Activated B cell treated with CpG ODN at 0.5 μM for 24 hours (primary cell): ENCODE results near the gene GFRA4. TPM values are rescaled to one million over a fixed set of nuclear protein-coding genes. Genes with fewer than 3 reads are reported as not detected.

ENCODE experiments used
- ATAC-seq: fragments of 200-7000 bp; cut with Tn5 transposase; one replicate; pipeline ENCODE4 v1.10.0; 2021; ENCODE audit warnings: low read depth, mild to moderate bottlenecking, moderate library complexity
- CTCF ChIA-PET: fragments of 350-600 bp; sonication (Branson Sonifier 250); formaldehyde crosslinking; loops from one replicate; lab custom pipeline; 2021; ENCODE audit warnings: antibody characterized with exemption; lab: Charles Lee
- POLR2A ChIA-PET: fragments of 350-600 bp; sonication (Branson Sonifier 250); formaldehyde crosslinking; loops from one replicate; lab custom pipeline; 2021; ENCODE audit warnings: antibody characterized with exemption; lab: Charles Lee
- DNase-seq: peaks from one replicate; pipeline ENCODE4 v3.0.0; 2022
- H3K27ac Mint-ChIP-seq: one replicate; pipeline ENCODE4 v1.8.0; 2020; ENCODE audit warnings: mixed read lengths
- H3K27me3 Mint-ChIP-seq: one replicate; pipeline ENCODE4 v1.8.0; 2021; ENCODE audit warnings: mixed read lengths
- H3K36me3 Mint-ChIP-seq: one replicate; pipeline ENCODE4 v1.8.0; 2021; ENCODE audit warnings: low read depth, mixed read lengths
- H3K4me1 Mint-ChIP-seq: one replicate; pipeline ENCODE4 v1.8.0; 2021; ENCODE audit warnings: mixed read lengths
- H3K4me3 Mint-ChIP-seq: one replicate; pipeline ENCODE4 v1.8.0; 2020; ENCODE audit warnings: mild to moderate bottlenecking, mixed read lengths
- H3K9me3 Mint-ChIP-seq: one replicate; pipeline ENCODE4 v1.8.0; 2020; ENCODE audit warnings: mixed read lengths
- CTCF ChIP-seq: fragments of 200-600 bp; IDR thresholded peaks from one replicate; pipeline ENCODE4 v1.8.0; 2022; ENCODE audit warnings: antibody characterized with exemption, mild to moderate bottlenecking
- intact Hi-C: fragments of 100-400 bp; cut with micrococcal nuclease; formaldehyde crosslinking; loops from one replicate; pipeline ENCODE4 v1.15.1; 2024
- total RNA-seq: library from RNA; stranded (reverse); gene quantifications from 2 replicates; pipeline ENCODE4 v1.2.3, GENCODE V29; 2022

GFRA4 gene
- total RNA-seq, 1 donor from 2014 or later = not detected

- no peak for TF ChIP-seq CTCF
- H3K27me3 Mint-ChIP-seq = peaks cover 41% of the 10 kb centered on the region
- DNase-seq (no peak), ATAC-seq (no peak)
- H3K4me3 Mint-ChIP-seq = no peak overlapping the region
- intact Hi-C loops = no loop called here
- no peaks in the 10 kb centered on the region for H3K36me3 Mint-ChIP-seq
- POLR2A ChIA-PET = no interaction called here
- H3K4me1 Mint-ChIP-seq = peaks cover 7% of the 10 kb centered on the region
- H3K27ac Mint-ChIP-seq = no peak overlapping the region
- CTCF ChIA-PET = interaction anchor here (1.6 to 2.9 kb wide), 2 partner anchors 32 to 407 kb away, joined by 8 to 19 read pairs; no protein-coding TSS in a partner anchor
- H3K9me3 Mint-ChIP-seq = no peaks in the 10 kb centered on the region
Measured at GRCh38 chr20:3678198-3678597, 15.0 kb upstream of the GFRA4 start.

- no peaks in the 10 kb centered on the region for H3K9me3 Mint-ChIP-seq
- H3K27ac Mint-ChIP-seq = no peak overlapping the region
- DNase-seq (no peak), ATAC-seq (no peak)
- POLR2A ChIA-PET = no interaction called here
- CTCF ChIA-PET = interaction anchor here (1.5 to 2.9 kb wide), 4 partner anchors 10 to 408 kb away, joined by 5 to 19 read pairs (median 8); partner anchors contain the start of gene AP5S1
- no peaks in the 10 kb centered on the region for H3K36me3 Mint-ChIP-seq
- no peak overlapping the region for H3K4me3 Mint-ChIP-seq
- no peak for TF ChIP-seq CTCF
- peaks cover 44% of the 10 kb centered on the region for H3K27me3 Mint-ChIP-seq
- intact Hi-C loops = no loop called here
- H3K4me1 Mint-ChIP-seq = peaks cover 9% of the 10 kb centered on the region
Measured at GRCh38 chr20:3677733-3678132, 14.5 kb upstream of the GFRA4 start.

GRCh38 chr20:3674995-3675900 is 12.0 kb upstream of the GFRA4 start:
- H3K27ac Mint-ChIP-seq = no peak overlapping the region
- TF ChIP-seq CTCF = no peak
- H3K36me3 Mint-ChIP-seq = no peaks in the 10 kb centered on the region
- peaks cover 45% of the 10 kb centered on the region for H3K27me3 Mint-ChIP-seq
- ChIA-PET CTCF (interaction anchor here (0.6 to 1.9 kb wide), 3 partner anchors 93 to 397 kb away, joined by 3 to 8 read pairs (median 7); partner anchors contain the start of gene ADISSP), POLR2A (no interaction called here)
- no peak overlapping the region for H3K4me3 Mint-ChIP-seq
- DNase-seq (no peak), ATAC-seq (no peak)
- intact Hi-C loops = no loop called here
- no peaks in the 10 kb centered on the region for H3K9me3 Mint-ChIP-seq
- H3K4me1 Mint-ChIP-seq = peaks cover 11% of the 10 kb centered on the region

GRCh38 chr20:3674447-3674846 is 11.2 kb upstream of the GFRA4 start:
- ChIA-PET CTCF (interaction anchor here (0.6 kb wide), 1 partner anchor 353 kb away, joined by 3 read pairs; no protein-coding TSS in a partner anchor), POLR2A (no interaction called here)
- DNase-seq = no peak
- peaks cover 47% of the 10 kb centered on the region for H3K27me3 Mint-ChIP-seq
- intact Hi-C loops = no loop called here
- H3K36me3 Mint-ChIP-seq = no peaks in the 10 kb centered on the region
- ATAC-seq = no peak
- H3K4me1 Mint-ChIP-seq = peaks cover 11% of the 10 kb centered on the region
- no peak overlapping the region for H3K27ac Mint-ChIP-seq
- TF ChIP-seq CTCF = no peak
- H3K9me3 Mint-ChIP-seq = no peaks in the 10 kb centered on the region
- H3K4me3 Mint-ChIP-seq = no peak overlapping the region
